ENCODE data around the gene ZNF366.

ZNF366 gene

DNA sequence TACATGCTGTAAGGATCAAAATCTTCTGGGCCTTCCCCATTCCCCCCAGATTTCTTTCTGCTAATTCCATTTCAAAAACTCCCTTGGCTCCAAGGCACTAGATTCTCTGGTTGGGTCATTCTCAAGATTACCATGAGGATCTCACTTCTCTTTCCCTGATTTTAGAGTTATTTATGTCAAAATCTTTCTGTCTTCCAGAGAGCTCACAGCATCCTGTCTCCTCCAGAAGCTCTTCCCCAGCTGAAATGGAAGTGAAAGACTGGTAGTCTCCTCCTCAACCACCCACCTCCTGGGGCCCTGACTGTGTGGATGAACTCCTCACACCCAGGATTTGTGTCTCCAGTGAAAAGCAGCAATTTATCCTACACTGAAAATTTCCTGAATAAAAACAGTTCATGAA, 11.9 kb upstream of the ZNF366 start:
- no peak for DNase-seq

DNA sequence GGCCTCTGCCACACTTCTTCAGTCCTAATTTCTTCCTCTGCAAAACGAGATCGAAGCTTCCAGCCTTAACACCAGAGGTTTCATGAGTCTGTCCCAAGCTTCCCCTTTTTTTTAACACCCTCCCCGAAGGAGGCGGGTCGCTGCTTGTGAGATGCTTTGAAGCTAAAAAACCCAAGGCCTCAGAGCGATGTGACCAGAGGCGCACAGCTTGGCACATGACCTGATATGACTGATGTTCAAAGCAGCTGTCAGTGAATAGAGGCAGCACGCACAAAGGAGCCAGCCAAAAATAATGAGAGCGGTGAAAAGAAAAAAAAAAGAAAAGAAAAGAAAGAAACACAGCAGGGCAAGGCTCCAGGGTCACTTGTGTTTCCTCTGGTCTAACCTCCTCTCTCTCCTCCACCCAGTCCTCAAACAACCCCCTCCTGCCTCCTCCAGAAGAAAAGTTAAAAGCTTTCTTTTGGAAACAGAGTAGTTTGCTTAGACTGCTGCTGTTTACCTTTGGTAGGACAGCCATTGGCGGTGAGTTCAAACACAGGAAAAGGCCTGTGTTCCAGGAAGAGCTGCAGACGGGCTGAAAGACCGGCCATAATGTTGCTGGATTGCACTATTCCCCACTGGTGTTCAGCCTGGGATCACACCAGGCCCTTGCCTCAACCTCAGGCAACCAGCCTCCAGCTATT, 10.9 kb upstream of the ZNF366 start:
- DNase-seq: no peak

DNA sequence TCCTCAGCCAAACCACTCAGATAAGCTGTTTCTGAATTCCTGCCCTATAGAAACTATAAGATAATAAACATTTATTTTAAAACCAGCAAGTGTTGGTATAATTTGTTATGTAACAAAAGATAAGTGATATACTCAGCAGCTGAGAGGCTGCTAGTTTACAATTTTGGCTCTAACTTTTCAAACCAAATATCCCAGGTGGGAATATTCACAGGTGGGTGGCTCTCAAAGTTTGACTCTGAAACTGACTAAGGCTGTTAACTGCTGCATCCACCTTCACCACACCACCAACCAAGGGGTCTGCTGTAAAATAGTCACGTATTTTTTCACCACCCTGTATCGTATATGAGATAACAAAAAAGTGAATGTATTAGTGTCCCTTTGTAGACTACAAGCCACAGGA, 9.7 kb upstream of the ZNF366 start:
- no peak for DNase-seq

GRCh38 chr5:72515211-72515610, 8.0 kb upstream of the ZNF366 start:
- DNase-seq: no peak

DNA sequence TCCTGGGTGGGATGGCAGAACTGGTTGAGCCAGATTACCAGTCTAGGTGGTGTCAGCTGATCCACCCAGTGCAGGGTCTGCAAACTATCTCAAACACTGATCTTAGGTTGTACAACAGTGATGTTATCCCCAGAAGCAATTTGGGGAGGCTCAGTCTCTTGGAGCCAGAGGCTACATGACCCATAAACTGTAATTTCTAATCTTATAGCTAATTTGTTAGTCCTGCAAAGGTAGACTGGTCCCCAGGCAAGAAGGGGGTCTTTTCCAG, 5.3 kb upstream of the ZNF366 start:
- DNase-seq: no peak

GRCh38 chr5:72511774-72512592, 4.8 kb upstream of the ZNF366 start:
- DNase-seq: no peak

- DNase-seq: no peak
Measured at GRCh38 chr5:72511366-72511765, 4.2 kb upstream of the ZNF366 start.

DNA sequence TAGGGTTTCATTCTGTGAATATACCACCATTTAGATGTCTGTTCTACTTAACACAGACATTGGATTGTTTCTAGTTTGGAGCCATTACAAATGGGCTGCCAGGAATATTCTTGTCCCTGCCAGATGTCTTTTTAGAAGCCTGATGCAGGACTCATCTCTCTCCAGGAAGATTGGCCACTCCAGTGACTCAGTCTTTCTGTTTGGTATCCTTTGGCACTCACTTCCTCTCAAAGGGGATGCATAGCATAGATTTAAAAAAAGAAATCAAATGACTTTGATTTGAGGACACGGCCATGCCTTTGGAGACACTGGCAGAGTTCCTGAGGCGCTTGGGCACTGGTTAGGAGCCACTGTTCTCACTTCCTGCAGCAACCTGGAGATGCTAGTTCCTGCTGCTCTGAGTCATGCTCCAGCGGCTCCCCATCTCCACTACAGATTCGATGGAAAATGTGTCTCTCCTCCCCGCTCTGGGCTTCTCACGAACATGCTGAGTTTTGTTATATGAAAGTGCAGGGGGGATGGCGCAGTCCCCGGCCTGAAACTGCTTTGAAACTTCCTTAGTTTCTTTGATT, 3.5 kb upstream of the ZNF366 start:
- no peak for DNase-seq

DNA sequence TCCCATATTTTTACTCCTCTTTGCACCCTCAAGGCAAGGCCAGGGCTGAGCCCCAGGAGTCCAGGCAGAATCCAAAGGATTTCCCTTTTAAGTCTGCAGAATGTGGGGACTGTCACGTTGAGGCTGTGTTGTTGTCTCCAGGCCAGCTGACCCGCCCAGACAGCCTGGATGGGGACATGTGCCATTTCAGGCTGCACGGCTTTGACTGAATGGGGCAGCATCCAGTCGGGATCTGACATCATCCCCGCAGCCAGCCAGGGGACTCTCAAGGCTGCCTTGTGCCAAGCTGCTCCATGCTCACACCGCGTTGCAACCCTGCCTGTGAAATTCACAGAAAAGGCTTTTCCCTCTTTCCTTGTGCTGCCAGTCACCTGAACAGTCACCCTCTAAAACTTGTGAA, 2.2 kb upstream of the ZNF366 start:
- DNase-seq: no peak

DNA sequence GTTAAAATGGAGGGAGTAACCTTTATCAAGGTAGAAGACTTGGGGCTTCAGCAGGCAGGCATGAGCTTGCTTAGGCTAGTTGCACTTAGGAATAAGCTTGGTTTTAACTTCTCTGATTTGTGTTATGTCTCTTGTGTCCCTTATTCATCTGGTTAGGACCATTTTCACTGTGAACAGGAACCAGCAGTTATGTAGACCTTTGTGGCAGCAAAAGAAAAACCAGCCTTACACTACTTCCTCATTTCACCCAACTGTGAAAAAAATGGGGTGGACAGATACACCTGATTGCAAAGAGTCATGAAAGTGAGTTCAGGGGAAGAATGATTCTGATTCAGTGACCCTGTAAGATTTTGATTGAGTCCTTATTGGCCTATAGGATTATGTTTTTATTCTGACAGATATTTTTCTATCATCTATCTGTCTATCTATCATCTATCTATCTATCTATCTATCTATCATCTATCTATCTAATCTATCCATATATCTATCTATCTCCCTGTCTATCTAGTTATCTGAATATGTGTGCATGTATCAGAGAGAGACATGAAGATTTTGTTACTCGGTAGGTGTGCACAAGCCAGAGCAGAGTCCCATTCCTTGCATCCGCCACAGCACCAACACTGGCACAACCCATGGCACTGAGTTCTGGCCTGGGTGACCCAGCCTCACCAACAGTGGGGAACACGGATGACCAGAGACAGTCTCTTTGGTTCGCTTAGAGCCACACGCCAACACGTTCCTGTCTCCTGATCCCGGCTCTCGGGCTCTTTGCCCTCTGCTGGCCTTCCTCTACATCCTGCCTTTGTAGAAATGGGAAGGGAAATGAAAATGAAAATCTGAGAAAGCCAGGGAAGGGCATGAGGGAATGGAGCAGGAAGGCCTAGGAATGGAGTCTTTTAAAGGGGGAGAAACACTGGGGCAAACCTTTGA, 1.3 kb upstream of the ZNF366 start:
- DNase-seq: no peak

- DNase-seq: no peak
Measured at GRCh38 chr5:72507907-72508238, 663 bp upstream of the ZNF366 start.

GRCh38 chr5:72506158-72506549, 1.1 kb downstream of the ZNF366 start:
- DNase-seq: no peak

- no peak for DNase-seq
Measured at GRCh38 chr5:72505539-72506157, 1.6 kb downstream of the ZNF366 start.

DNA sequence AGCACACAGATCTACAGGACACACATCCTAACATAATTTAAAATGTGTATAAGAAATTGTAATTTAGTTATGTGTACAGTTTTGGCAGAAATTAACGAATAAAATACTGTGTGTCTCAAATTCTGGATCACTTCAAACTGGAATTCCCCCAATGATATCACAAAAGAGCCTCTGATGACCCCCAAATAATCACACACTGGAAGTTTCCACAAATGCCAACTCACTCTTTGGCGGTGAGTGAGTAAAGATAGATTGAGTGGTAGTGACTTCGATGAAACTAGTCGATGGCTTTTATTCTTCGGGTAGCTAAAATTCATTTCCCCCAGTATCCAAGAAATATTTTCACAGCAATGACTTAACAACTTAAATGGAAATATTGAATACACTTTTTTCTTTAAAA, 2.2 kb downstream of the ZNF366 start:
- no peak for DNase-seq

GRCh38 chr5:72503888-72504491, 3.2 kb downstream of the ZNF366 start:
- no peak for DNase-seq

DNA sequence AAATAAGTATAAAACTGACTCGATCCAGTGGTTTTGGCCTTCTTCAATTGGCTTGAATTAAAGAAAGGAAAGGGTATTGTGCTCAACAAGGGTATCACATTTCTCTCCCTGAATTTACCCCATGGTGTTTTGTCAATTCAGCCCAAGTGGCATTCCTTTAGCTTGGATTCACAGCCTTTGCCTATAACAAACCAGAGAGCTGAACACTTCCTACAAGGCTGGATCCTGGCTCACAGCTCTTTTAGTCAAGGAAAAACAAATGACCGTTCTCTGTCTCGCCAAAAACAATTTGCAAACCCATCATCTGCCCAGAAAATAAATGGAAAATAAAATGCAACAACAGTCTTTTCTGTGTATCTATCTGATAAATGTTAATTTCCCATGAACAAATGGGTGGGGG, 5.7 kb downstream of the ZNF366 start:
- DNase-seq: no peak

- no peak for DNase-seq
Measured at GRCh38 chr5:72499730-72500129, 7.5 kb downstream of the ZNF366 start.

DNA sequence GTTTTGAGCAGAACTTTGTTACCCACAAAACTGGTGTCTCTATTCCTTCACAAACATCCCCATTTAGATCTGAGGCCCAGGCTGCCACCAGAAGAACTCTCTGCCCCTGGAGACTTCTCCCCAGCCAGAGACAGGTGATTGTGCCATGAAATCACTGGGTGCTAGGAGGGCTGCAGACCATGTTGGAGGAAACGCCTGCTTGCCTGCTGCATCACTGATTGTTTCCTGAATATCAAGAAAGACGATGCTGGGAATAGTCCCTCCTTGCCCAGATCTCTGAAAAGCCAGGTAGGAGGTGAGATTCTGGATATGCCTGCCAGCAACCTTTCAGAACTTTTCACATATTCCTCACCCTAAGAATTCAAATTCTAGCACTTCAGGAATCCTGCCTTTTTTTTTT, 8.1 kb downstream of the ZNF366 start:
- no peak for DNase-seq

GRCh38 chr5:72498284-72498683, 8.9 kb downstream of the ZNF366 start:
- no peak for DNase-seq

DNA sequence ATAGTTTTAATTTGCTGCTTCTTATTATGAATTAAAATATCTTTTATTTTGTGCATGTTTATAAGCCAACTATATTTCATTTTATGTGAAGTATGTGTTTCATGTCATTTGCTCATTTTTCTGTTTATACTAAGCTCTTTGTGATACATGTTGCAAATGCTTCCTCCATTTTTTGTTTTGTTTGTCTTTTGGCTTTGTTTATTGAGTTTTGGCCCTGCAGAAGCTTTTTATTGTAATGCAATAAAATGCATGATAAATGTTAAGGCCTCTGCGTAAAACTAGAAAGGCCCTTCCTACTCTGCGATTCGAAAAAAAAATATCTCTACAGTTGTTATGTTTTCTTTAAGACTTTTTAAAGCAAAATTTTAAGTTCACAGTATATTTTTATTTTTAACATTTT, 9.4 kb downstream of the ZNF366 start:
- no peak for DNase-seq

GRCh38 chr5:72495410-72495809, 11.8 kb downstream of the ZNF366 start:
- no peak for DNase-seq

DNA sequence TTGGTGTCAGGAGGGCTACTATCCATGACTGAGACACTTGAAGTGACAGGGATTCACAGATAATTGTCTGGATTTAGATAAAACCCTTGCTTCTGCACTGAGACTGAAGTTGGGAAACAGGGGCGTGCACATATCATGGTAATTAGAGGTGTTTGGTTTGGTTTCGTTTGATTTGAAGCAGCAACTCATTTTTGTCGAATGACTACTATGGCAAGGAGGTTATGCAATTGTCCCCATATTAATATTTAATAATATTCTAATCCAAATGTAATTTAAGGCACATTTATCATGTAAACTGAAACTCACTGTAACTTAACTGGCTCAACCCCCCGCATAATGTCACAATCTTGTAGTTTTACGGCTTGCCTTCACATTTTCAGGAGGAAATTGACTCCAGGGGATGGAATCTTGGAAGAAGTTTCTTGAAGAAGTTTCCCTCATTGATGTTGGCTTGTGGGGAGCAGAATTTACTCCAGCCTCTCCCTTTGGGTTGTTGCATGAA, 12.5 kb downstream of the ZNF366 start:
- no peak for DNase-seq

- DNase-seq: no peak
Measured at GRCh38 chr5:72489536-72489935, 17.7 kb downstream of the ZNF366 start.

Data from NCI-H1930 (cell line).